Stimulated activated memory B cell treated with anti-CD40 and anti-IgM and Interleukin-4, amounts not matched to agents 10 μg/mL and 1 μg/mL and 100 μg/mL, for 72 hours (primary cell): ENCODE measurements around the gene TSEN15.

Experiments
- ATAC-seq: fragments of 150-1000 bp; cut with Tn5 transposase; 2 replicates; pipeline ENCODE4 v1.10.0; 2021
- H3K27ac Mint-ChIP-seq: one replicate; pipeline ENCODE4 v1.8.0; 2022; ENCODE audit warnings: mild to moderate bottlenecking, mixed read lengths
- H3K27me3 Mint-ChIP-seq: one replicate; pipeline ENCODE4 v1.8.0; 2022; ENCODE audit warnings: mixed read lengths
- H3K36me3 Mint-ChIP-seq: one replicate; pipeline ENCODE4 v1.8.0; 2022; ENCODE audit warnings: mixed read lengths
- H3K4me1 Mint-ChIP-seq: one replicate; pipeline ENCODE4 v1.8.0; 2022; ENCODE audit warnings: mixed read lengths
- H3K4me3 Mint-ChIP-seq: one replicate; pipeline ENCODE4 v1.8.0; 2022; ENCODE audit warnings: mild to moderate bottlenecking, moderate library complexity, mixed read lengths
- H3K9me3 Mint-ChIP-seq: one replicate; pipeline ENCODE4 v1.8.0; 2022; ENCODE audit warnings: mixed read lengths

TSEN15 gene

GRCh38 chr1:184023171-184023570, 28.4 kb upstream of the TSEN15 start:
- H3K4me3 Mint-ChIP-seq = no peak overlapping the region
- no peak overlapping the region for H3K27ac Mint-ChIP-seq
- no peaks in the 10 kb centered on the region for H3K9me3 Mint-ChIP-seq
- peaks cover 37% of the 10 kb centered on the region for H3K27me3 Mint-ChIP-seq
- ATAC-seq = no peak
- H3K36me3 Mint-ChIP-seq = no peaks in the 10 kb centered on the region
- H3K4me1 Mint-ChIP-seq = no peaks in the 10 kb centered on the region

- Mint-ChIP-seq H3K4me1 (no peaks in the 10 kb centered on the region), H3K36me3 (no peaks in the 10 kb centered on the region), H3K27me3 (peaks cover 56% of the 10 kb centered on the region), H3K9me3 (no peaks in the 10 kb centered on the region), H3K27ac (no peak overlapping the region), H3K4me3 (no peak overlapping the region)
- no peak for ATAC-seq
These were observed 26.3 kb upstream of the TSEN15 start for GRCh38 chr1:184025242-184025675.

- Mint-ChIP-seq H3K9me3 (no peaks in the 10 kb centered on the region), H3K36me3 (no peaks in the 10 kb centered on the region), H3K27ac (no peak overlapping the region), H3K4me1 (no peaks in the 10 kb centered on the region), H3K4me3 (no peak overlapping the region), H3K27me3 (peaks cover 61% of the 10 kb centered on the region)
- ATAC-seq = no peak
These were observed 23.5 kb upstream of the TSEN15 start for GRCh38 chr1:184027826-184028695.

GRCh38 chr1:184028854-184029623, 22.5 kb upstream of the TSEN15 start:
- no peak overlapping the region for H3K4me3 Mint-ChIP-seq
- H3K27me3 Mint-ChIP-seq = peaks cover 70% of the 10 kb centered on the region

GRCh38 chr1:184030433-184031091, 21.0 kb upstream of the TSEN15 start:
- Mint-ChIP-seq H3K9me3 (no peaks in the 10 kb centered on the region), H3K4me3 (no peak overlapping the region), H3K36me3 (no peaks in the 10 kb centered on the region), H3K27me3 (peaks cover 79% of the 10 kb centered on the region), H3K27ac (no peak overlapping the region), H3K4me1 (no peaks in the 10 kb centered on the region)
- ATAC-seq = no peak

More at GRCh38 chr1:184028854-184029623, 22.5 kb upstream of the TSEN15 start:
- H3K36me3 Mint-ChIP-seq = no peaks in the 10 kb centered on the region
- H3K9me3 Mint-ChIP-seq = no peaks in the 10 kb centered on the region
- no peak overlapping the region for H3K27ac Mint-ChIP-seq
- ATAC-seq = no peak
- no peaks in the 10 kb centered on the region for H3K4me1 Mint-ChIP-seq

- no peaks in the 10 kb centered on the region for H3K9me3 Mint-ChIP-seq
- no peak overlapping the region for H3K27ac Mint-ChIP-seq
- no peak for ATAC-seq
- H3K27me3 Mint-ChIP-seq = peaks cover 79% of the 10 kb centered on the region
- H3K4me3 Mint-ChIP-seq = no peak overlapping the region
- no peaks in the 10 kb centered on the region for H3K36me3 Mint-ChIP-seq
- peaks cover 4% of the 10 kb centered on the region for H3K4me1 Mint-ChIP-seq
These were observed 20.5 kb upstream of the TSEN15 start for GRCh38 chr1:184031092-184031408.

GRCh38 chr1:184031409-184032107, 20.0 kb upstream of the TSEN15 start:
- no peak overlapping the region for H3K4me3 Mint-ChIP-seq
- no peaks in the 10 kb centered on the region for H3K9me3 Mint-ChIP-seq
- H3K27ac Mint-ChIP-seq = no peak overlapping the region
- peaks cover 9% of the 10 kb centered on the region for H3K4me1 Mint-ChIP-seq
- no peaks in the 10 kb centered on the region for H3K36me3 Mint-ChIP-seq
- peaks cover 79% of the 10 kb centered on the region for H3K27me3 Mint-ChIP-seq
- no peak for ATAC-seq

- Mint-ChIP-seq H3K4me1 (peaks cover 9% of the 10 kb centered on the region), H3K9me3 (no peaks in the 10 kb centered on the region), H3K4me3 (no peak overlapping the region), H3K27me3 (peaks cover 76% of the 10 kb centered on the region), H3K36me3 (no peaks in the 10 kb centered on the region), H3K27ac (no peak overlapping the region)
- no peak for ATAC-seq
These were observed 19.1 kb upstream of the TSEN15 start for GRCh38 chr1:184032306-184032929.

- no peak for ATAC-seq
- no peaks in the 10 kb centered on the region for H3K9me3 Mint-ChIP-seq
- H3K27me3 Mint-ChIP-seq = peaks cover 81% of the 10 kb centered on the region
- H3K36me3 Mint-ChIP-seq = no peaks in the 10 kb centered on the region
- no peak overlapping the region for H3K27ac Mint-ChIP-seq
- peaks cover 15% of the 10 kb centered on the region for H3K4me1 Mint-ChIP-seq
- H3K4me3 Mint-ChIP-seq = no peak overlapping the region
These were observed 18.6 kb upstream of the TSEN15 start for GRCh38 chr1:184032930-184033418.

GRCh38 chr1:184033711-184034167, 17.8 kb upstream of the TSEN15 start:
- ATAC-seq = no peak
- H3K27me3 Mint-ChIP-seq = peaks cover 81% of the 10 kb centered on the region
- no peak overlapping the region for H3K4me3 Mint-ChIP-seq
- H3K9me3 Mint-ChIP-seq = no peaks in the 10 kb centered on the region
- peaks cover 17% of the 10 kb centered on the region for H3K4me1 Mint-ChIP-seq
- H3K36me3 Mint-ChIP-seq = no peaks in the 10 kb centered on the region
- H3K27ac Mint-ChIP-seq = no peak overlapping the region

- no peaks in the 10 kb centered on the region for H3K9me3 Mint-ChIP-seq
- no peaks in the 10 kb centered on the region for H3K36me3 Mint-ChIP-seq
- H3K4me1 Mint-ChIP-seq = peaks cover 17% of the 10 kb centered on the region
- H3K27me3 Mint-ChIP-seq = peaks cover 81% of the 10 kb centered on the region
- no peak for ATAC-seq
- H3K4me3 Mint-ChIP-seq = no peak overlapping the region
- H3K27ac Mint-ChIP-seq = no peak overlapping the region
These were observed 16.7 kb upstream of the TSEN15 start for GRCh38 chr1:184034761-184035379.

- peak; percentile 17 for ATAC-seq
These were observed 15.6 kb upstream of the TSEN15 start for GRCh38 chr1:184035719-184036516.

GRCh38 chr1:184036517-184036949, 15.0 kb upstream of the TSEN15 start:
- peak; percentile 60 for ATAC-seq
- Mint-ChIP-seq H3K27me3 (peaks cover 82% of the 10 kb centered on the region), H3K27ac (no peak overlapping the region), H3K4me1 (peaks cover 17% of the 10 kb centered on the region), H3K4me3 (peak overlapping the region; percentile 59), H3K9me3 (no peaks in the 10 kb centered on the region), H3K36me3 (no peaks in the 10 kb centered on the region)

More at GRCh38 chr1:184035719-184036516, 15.6 kb upstream of the TSEN15 start:
- H3K36me3 Mint-ChIP-seq = no peaks in the 10 kb centered on the region
- peaks cover 84% of the 10 kb centered on the region for H3K27me3 Mint-ChIP-seq
- H3K4me3 Mint-ChIP-seq = peak overlapping the region; percentile 59
- H3K4me1 Mint-ChIP-seq = peaks cover 17% of the 10 kb centered on the region
- no peak overlapping the region for H3K27ac Mint-ChIP-seq
- no peaks in the 10 kb centered on the region for H3K9me3 Mint-ChIP-seq
